Medulla oblongata (tissue), 1 donor: Measurements from ENCODE around the gene MT1F.
"Not testable (repeated sequence)": the region's sequence is repeated elsewhere in the genome, so short reads cannot be mapped to it uniquely, and the experiment has no call there.

ENCODE experiments used
- DNase-seq: peaks from one replicate; pipeline ENCODE4 v3.0.0-alpha.2; 2015; ENCODE audit errors: extremely low spot score

MT1F gene

DNA sequence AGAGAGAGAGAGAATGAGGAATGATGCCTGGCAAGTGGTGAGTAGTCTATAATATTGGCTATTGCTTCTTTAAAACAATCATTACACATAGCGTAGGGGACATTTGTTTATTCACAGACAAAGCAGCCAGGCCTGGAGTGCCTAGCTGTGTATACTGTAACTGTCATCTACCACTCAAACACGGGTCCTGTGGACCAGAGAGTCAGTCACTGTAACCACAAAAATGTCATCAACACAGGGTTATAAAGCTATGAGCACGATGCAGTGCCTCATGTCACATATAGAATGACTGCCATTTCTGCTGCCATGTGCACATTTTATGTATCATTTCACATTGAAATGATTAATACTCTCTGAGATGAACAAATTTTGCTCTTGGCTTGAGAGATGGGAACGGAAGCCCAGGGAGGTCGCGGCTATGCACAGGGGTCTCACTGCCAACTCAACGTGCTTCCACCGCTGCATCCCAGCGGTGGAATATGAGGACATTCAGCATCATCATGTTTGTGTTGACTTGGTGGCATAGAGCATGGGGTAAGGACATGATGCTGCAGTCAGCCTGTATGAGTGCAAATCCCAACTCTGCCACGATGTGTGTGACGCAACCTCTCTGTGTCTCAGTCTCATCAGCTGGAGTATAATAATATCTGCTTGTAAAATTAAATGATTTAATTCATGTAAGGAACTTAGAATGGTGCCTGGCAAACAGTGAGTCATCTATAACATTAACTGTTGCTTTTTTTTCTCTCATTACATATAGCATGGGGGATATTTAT, 15.2 kb downstream of the MT1F start:
- no peak for DNase-seq

DNA sequence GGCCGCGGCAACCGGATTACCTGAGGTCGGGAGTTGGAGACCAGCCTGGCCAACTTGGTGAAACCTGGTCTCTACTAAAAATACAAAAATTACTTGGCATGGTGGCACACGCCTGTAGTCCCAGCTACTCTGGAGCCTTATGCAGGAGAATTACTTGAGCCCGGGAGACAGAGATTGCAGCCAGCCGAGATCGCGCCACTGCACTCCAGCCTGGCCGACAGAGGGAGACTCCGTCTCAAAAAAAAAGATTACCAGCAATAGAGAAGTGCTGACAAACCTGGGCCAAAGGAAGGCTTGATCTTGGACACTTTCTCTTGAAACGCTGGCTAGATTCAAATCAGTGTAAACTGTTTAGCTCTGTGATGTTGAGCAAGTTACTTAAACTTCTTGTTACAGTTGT, 16.2 kb downstream of the MT1F start:
- DNase-seq, result peak; percentile 27

DNA sequence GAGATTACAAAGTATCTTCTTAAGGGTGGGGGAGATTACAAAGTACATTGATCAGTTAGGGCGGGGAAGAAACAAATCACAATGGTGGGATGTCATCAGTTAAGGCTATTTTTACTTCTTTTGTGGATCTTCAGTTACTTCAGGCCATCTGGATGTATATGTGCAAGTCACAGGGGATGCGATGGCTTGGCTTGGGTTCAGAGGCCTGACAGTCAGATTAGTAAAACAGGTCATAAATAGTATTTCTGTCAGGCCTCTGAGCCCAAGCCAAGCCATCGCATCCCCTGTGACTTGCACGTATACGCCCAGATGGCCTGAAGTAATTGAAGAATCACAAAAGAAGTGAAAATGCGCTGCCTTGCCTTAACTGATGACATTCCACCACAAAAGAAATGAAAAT, 16.8 kb downstream of the MT1F start:
- not testable (repeated sequence) for DNase-seq

DNA sequence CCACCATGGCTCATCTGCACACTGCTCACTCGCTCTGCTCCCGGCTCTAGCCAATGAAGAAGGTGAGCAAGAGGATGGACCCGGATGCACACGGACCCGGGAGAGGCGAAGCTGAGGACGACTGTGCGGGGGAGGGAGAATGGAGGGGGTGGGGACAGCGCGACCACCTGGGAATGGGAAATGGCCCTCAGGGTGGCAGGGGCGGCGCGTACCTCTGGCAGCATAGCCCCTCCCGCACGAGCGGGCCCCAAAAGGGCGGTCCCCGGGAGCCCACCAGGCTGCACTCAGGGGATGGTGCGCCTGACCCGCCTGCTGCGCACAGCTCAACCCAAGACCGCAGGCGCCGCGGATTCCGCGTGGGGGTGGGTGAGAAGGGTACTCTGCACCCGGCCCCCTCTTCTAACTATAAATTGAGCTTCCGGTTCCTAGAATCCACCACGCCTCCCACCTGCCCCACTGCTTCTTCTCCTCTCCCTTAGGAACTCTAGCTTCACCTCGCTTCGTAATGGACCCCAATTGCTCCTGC, 18.0 kb downstream of the MT1F start:
- no peak for DNase-seq

DNA sequence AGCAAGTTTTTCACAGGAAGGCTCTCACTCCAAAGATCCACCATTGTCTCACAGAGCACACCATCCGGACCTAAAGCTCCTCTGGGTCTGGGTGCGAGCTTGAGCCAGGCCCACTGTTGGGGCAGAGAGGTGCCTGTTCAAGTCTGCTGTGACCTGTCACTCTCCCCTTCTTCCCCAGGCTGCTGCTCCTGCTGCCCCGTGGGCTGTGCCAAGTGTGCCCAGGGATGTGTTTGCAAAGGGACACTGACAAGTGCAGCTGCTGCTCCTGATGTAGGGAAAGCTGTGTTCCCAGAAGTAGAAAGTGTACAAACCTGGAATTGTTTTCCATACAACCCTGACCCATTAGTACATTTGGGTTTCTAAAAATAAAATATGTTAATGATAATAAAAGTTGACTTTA, 19.7 kb downstream of the MT1F start:
- no peak for DNase-seq

DNA sequence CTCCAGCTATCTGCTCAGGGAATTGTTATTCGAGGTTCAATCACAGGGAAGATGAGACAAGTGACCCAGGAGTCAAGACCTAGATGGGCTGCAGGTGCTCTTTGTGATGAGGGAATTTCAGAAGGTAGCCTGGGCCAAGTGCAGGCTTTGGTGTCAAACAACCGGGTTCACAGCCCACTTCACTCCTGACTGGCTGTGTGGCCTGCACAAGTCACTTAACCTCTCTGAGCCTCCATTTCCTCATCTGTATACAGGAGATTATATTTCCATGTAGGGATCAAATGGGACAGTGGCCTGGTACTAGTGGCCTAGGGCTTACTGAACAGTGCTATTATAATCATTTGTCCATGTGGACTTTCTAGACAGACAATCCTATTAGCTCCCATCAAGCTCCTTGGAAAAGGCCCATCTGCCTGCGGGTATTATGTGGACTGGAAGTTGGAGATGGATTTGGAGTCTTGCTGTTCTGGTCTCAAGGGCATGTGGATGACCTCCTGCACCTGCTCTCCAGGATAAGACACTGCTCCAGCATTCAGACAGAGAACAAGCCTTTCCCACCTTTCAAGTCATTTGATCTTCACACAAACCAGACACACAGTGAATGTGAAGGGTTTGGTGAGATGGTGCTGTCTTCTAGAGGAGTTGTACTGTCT, 21.4 kb downstream of the MT1F start:
- DNase-seq, result no peak

DNA sequence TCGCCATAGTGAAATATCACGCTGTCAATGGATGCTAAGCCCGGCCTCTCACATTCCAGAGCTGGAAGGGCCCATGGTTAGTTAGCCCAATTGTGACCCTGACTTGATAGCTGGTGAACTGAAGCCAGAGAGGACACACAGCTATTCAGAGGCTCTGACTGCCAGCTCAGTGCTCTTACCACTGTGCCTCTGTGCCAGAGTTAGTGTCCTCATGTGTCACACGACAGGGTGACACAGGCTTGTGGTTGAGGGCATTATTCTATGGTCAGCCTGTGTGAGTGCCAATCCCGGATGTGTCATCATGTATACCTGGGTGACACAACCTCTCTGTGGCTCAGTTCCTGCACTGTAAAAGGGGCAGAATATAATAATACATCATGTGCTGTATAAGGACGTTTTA, 22.1 kb downstream of the MT1F start:
- DNase-seq, result no peak

DNA sequence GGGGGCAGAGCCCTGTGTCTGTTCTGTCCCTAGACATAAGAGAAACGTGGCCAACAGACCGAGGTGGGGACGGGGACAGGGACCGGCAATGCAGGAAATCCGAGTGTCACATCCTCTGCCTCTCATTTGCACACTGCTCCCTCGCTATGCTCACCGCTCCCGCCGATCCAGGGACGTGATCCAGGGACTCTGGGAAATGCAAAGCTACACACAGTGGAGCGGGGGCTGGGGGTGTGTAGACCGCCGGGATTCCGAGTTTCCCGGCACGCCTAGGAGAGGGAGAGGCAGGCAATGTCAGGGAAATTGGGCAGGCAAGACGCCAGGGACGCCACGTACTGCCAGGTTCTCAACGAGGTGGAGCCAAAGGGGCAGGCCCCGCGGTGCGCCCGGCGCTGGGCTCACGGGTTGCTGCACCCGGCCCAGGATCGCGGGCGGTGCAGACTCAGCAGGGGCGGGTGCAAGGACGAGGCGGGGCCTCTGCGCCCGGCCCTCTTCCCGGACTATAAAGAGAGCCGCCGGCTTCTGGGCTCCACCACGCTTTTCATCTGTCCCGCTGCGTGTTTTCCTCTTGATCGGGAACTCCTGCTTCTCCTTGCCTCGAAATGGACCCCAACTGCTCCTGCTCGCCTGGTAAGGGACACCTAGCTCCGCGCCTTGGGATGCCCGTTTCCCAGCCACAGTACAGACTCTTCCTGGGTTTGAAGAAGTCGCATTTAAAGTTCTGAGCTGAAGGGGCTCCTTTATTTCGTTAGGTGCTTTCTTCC, 24.4 kb downstream of the MT1F start, which contains the start of gene MT1X:
TSS of gene MT1X (plus strand) at position 532 of the 764 bp plus-strand sequence. CDS start at position 603, 71 bp downstream.
- peak; percentile 91 for DNase-seq

DNA sequence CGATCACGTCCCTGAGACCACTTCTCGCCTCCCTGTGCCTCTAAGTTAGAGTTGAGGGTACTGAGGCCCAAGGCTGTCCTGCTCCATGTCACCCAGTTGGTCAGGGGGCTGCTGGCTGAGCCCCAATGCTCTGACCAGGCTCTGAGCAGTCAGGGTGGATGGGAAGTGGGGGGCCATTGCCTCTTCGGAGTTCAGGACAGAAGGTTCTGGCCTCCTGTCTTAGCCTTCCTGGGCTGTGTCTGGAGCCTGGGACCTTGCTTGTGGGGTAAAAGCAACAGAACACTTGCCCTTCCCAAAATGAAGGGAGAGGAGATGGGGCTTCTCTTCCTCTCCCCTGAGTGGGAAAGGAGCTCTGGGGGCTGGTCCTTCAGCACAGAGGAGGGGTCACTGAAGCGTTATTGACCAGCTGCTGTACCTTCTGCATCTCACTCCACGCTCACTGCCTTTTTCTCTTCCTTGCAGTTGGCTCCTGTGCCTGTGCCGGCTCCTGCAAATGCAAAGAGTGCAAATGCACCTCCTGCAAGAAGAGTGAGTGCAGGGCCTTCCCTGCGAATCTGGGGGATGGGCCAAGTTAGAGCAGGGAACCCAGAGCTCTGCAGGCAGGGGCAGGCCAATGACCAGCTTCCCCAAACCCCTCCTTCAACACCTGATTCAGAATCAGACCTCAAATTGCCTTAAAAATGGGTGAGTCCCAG, 25.1 kb downstream of the MT1F start:
- no peak for DNase-seq

DNA sequence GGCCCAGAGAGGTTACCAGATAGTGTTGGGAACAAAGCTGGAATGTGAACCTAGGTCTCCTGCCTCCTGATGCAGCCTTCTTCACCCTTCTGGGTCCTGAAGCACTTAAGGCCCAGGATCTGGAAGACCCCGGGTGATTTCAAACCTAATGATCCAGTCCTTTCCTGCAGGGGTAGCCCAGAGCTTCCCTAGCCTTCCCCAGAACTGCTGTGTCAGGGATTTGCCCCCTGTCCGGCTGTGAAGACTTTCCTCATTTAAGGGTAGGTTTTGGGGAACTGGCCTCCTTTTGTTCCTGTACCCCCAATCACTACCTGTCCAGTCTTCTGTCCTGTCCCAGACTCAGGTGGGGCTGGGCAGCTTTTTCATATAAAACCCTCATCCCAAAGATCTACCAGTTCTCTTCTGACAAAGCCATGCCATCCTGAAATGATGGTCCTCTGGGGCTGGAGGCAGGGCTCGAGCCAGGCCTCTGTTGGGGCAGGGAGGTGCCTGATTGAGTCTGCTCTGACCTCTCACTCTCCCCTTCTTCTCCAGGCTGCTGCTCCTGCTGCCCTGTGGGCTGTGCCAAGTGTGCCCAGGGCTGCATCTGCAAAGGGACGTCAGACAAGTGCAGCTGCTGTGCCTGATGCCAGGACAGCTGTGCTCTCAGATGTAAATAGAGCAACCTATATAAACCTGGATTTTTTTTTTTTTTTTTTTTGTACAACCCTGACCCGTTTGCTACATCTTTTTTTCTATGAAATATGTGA, 25.8 kb downstream of the MT1F start:
- DNase-seq, result no peak

DNA sequence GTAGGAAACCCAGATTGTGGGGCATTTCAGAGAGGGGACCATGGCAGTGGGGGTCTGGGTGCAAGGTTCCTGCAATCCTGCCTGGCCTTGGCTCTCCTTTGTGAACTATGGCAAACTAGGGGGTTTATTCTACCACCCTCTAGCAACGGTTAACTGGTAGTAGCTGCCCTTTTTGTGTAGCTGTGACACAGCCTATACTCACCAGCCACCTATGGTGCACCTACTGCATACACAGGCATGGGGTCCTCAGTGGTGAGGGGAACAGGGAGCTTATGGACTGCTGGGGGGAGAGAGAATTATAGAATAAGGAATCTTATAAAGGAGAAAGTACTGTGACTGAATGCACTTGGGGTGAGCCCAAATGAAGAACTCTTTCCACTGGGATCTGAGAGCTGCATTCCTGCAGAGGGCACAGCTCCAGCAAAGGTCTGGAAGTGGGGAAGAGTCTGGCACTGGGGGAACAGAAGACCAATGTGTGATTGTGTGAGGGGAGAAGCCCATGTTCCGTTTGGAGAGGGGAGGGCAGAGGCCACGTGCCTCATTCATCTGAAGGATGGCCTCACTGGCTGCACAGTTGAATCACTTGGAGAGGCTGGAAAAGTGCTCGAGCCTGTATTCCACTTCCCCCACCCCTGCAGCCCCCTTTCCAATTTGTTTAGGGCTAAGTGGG, 26.6 kb downstream of the MT1F start:
- peak; percentile 27 for DNase-seq

DNA sequence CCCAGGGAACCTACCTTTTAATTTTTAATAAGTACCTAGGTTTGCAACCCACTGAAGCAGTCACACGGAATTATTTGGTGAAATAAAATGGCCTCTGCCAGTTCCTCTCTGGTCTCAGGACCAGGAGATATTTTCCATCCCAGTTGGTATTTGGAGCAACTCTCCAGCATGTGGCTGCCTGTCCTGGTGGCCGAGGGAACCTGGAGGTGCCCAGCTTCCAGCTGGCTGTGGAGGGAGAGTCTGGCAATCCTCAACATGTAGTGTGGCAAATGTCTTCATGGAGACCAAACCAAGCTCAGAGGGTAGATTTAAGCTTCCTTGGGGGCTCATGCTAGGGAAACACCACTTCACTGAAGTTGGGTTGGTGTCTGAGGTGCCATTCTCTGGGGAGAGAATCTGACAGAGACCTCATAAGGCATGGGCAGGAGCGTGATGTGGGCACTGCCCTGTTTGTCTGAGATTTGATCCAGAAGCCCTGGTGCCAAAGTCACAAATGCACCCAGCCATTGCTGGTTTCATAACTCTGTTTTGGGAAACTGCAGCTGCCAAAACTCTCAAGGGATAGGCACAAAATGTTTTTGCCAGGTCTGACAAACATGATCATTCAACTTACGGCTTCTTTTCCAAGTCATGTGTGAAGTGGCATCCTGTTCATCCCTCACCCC, 27.3 kb downstream of the MT1F start:
- DNase-seq, result no peak

DNA sequence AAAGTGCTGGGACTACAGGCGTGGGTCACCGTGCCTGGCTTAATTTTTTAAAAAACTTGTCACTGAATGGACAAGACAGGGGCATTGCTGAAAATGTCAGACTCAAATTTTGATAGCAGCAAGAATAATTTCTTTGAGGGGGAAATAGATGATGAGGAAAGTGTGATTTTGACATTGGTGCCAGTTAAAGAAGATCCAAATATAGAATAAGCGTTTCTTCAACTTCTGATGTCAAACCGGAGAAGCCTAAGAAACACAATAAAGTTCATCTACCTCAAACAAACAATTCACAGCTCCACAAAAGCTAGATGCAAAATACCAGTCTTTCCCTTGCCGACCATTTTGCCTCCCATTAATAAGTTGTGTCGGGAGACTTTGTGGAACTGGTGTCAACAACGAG, 29.0 kb downstream of the MT1F start:
- no peak for DNase-seq

DNA sequence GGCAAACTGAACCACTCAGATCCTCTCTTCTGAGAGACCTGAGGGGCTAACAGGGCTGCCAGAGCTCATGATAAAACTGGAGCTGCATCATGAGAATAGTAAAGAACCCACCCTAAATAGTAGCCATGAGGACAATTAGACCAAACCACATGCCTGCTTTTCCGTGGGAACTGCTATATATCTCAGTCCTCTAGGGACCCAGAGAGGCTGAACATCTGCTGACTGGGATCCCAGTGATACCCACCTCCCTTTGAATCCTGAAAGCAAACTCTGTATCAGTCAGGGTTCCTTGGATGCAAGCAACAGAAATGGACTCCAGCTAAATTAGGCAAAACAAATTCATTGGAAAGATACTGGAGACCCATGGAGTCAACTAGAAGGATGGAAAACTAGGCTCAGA, 31.0 kb downstream of the MT1F start:
- DNase-seq, result no peak

DNA sequence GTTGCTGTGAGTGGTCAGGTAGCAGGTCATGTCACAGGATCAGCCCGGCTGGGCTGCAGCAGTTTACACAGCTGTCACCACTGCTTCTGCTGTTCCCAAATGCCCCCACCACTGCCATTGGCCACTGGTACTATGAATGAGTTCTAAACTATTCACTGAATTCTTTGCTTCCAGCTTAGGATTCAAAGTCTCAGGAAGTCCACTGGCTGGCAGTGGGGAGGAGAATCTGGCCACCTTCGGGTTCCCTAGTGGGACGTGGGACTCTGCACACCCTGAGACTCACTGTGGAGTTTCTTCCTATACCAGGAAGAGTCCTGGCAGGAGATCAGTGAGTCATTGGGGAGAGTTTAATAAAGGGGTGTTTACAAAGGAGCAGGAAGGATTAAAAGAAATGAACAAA, 31.4 kb downstream of the MT1F start:
- no peak for DNase-seq

DNA sequence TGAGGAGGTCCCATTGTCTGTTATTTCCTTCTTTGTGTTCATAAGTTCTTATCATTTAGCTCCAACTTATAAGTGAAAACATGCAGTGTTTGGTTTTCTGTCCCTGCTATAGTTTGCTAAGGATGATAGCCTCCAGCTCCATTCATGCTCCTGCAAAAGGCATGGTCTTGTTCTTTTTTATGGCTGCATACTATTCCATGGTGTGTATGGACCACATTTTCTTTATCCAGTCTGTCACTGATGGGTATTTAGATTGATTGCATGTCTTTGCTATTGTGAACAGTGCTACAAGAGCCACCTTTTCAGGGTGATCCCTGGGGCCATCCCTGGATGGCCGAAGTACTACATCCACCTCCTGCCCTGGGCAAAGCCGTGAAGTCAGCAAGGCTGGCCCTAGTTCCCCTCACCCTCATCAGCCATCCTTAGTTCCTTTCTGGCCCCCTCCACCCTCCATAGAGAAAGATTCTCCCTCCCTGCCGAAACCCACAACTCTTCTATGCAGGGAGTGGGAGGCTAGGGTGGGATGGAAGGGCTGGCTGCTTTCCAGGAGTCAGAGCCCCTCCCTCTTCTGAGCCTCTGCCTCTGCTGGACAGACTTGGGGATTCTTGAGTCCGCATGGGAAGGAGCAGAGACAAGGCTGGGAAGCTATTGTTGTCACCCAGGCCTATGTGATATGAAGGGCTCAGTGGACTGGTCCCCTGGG, 32.8 kb downstream of the MT1F start:
- DNase-seq, result no peak

DNA sequence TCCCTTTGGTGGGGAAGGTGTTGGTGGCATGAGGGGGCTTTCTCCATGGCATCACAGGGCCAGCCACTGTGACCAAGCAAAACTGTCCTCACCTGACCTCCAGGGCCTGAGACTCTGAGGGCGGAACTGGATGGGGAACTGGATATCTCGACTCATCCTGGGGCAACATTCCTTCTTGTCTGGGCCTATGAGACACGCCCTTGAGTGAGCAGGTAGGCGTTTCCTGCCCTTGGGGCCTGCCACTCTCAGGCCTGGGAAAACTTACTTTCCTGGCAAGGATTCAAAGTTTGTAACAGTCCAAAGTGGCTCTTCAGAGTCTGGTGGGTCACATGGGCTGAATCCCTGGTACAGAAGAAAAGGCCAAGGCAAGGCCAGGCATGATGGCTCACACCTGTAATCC, 34.1 kb downstream of the MT1F start:
- DNase-seq, result no peak

DNA sequence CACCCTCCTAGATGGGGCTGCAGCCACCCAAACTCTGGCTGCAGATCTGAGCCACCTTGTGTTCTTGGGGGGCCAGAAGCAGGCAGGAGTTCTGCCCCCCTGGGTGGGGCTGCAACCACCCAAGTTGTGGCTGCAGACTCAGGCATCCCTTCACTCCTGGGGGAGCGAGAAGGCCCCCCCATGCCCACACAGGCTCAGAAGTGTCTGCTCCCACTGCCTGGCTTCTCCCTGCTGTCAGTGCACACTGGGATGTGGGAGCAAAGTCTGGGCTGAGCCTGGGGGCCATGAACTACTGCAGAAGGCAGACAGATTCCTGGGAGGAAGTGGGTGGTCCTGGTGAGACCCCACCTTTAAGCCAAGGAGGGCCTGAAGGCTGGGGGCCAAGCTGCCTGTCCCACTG, 37.5 kb downstream of the MT1F start:
- no peak for DNase-seq

DNA sequence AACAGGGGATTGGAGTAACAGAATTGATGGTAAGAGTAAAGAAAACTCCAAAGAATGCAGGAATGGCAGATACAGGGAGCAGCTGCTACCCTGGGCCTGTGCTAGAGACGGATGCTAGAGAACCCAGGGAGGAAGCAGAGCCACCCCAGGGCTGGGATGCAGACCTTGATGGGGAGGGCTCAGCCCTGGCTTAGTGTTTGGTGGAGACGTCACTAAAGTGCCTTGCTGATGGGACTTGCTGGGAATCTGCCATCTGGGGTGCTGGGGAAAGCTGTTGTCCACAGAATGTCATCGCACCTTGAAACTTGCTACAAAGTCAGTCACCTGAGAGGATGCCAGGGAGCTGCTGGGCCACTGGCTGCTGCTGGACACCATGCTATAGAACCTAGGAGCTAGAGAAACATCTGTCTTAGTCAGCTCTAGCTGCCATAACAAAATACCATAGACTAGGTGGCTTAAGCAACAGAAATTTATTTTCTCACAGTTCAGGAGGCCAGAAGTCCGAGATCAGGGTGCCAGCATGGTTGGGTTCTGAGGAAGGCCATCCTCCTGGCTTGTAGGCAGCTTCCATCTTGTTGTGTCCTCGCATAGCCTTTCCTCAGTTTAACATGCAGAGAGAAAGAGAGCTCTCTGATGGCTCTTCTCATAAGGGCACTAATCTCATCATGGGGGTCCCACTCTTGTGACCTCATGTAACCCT, 39.8 kb downstream of the MT1F start:
- DNase-seq, result no peak
